OCI-LY7 (cell line): Measurements from ENCODE around the gene CHRNA4.

Experiments
- EZH2phosphoT487 ChIP-seq: fragments of 200-600 bp; sonication (generic); IDR thresholded peaks from 2 replicates; pipeline ENCODE4 v1.6.1; 2018; ENCODE audit warnings: low read depth, borderline replicate concordance, mild to moderate bottlenecking, mixed run types, antibody characterized with exemption, low read length, moderate library complexity, mixed read lengths
- TF ChIP-seq, protein P1 (sequence below): fragments of 200-600 bp; sonication (generic); conservative IDR thresholded peaks from 2 replicates; pipeline ENCODE4 v1.5.1; 2014; ENCODE audit warnings: mild to moderate bottlenecking, antibody characterized with exemption, low read length, moderate library complexity, mixed read lengths

DNA sequence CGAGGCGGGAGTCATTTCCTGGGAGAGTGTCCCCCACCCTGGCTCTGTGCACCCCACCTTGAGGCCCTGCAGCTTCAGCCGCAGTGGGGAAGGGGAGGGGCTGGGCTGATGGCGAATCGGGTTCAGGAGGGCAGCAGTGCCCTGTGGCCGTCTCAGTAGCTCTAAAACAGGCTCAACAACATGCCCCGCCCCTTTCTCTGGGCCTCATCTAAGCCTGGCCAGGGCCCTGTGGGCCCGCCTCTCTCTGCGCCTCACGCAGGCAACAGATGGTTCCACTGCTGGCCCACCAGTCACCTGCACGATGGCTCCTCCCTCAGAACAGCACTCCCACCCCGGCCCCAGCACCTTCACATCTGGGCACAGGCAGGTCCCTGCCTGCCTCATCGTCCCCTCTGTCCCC, 30.2 kb downstream of the CHRNA4 start:
- TF ChIP-seq, protein P1, sequence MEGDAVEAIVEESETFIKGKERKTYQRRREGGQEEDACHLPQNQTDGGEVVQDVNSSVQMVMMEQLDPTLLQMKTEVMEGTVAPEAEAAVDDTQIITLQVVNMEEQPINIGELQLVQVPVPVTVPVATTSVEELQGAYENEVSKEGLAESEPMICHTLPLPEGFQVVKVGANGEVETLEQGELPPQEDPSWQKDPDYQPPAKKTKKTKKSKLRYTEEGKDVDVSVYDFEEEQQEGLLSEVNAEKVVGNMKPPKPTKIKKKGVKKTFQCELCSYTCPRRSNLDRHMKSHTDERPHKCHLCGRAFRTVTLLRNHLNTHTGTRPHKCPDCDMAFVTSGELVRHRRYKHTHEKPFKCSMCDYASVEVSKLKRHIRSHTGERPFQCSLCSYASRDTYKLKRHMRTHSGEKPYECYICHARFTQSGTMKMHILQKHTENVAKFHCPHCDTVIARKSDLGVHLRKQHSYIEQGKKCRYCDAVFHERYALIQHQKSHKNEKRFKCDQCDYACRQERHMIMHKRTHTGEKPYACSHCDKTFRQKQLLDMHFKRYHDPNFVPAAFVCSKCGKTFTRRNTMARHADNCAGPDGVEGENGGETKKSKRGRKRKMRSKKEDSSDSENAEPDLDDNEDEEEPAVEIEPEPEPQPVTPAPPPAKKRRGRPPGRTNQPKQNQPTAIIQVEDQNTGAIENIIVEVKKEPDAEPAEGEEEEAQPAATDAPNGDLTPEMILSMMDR = no peak
- no peak for TF ChIP-seq EZH2phosphoT487
